Measurements from ENCODE around the gene PSME4.

DNA sequence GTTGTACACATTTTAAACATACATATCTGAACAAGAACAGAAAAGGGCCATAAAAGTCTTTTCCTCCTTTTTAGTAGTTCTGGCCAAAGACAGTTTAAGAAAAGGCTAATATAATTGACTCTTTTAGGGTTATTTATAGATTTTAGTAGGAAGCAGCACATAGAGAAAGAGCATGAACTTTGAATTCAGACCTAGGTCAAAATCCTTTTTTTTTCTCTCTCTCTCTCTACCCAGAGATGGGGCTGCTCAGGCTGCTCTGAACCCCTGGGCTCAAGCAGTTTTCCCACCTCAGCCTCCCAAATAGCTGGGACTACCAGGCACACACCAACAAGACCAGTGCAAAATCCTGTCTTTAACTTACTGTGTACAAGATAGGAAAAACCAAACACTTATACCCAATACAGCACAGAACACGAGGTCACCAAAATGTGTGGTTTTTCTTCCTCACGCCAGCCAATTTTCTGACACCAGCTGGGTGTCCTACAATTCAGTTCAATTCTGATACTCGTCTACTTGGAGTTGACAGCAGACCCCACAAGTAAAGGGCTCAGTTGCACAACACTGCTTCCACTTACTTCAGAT lies 151.8 kb downstream of the PSME4 start:
- TF ChIP-seq HMGA1 (CRISPR knock-in tag; conservative IDR thresholded peaks at IDR 0.05) (no peak), SRY (CRISPR knock-in tag; IDR thresholded peaks at IDR 0.05) (no peak), CBX5 (CRISPR knock-in tag; IDR thresholded peaks at IDR 0.05; ENCODE audit: borderline replicate concordance) (no peak), NFIB (CRISPR knock-in tag; IDR thresholded peaks at IDR 0.05; ENCODE audit: borderline replicate concordance) (no peak), SALL1 (CRISPR knock-in tag; IDR thresholded peaks at IDR 0.05) (no peak)
- TF ChIP-seq, protein P1, sequence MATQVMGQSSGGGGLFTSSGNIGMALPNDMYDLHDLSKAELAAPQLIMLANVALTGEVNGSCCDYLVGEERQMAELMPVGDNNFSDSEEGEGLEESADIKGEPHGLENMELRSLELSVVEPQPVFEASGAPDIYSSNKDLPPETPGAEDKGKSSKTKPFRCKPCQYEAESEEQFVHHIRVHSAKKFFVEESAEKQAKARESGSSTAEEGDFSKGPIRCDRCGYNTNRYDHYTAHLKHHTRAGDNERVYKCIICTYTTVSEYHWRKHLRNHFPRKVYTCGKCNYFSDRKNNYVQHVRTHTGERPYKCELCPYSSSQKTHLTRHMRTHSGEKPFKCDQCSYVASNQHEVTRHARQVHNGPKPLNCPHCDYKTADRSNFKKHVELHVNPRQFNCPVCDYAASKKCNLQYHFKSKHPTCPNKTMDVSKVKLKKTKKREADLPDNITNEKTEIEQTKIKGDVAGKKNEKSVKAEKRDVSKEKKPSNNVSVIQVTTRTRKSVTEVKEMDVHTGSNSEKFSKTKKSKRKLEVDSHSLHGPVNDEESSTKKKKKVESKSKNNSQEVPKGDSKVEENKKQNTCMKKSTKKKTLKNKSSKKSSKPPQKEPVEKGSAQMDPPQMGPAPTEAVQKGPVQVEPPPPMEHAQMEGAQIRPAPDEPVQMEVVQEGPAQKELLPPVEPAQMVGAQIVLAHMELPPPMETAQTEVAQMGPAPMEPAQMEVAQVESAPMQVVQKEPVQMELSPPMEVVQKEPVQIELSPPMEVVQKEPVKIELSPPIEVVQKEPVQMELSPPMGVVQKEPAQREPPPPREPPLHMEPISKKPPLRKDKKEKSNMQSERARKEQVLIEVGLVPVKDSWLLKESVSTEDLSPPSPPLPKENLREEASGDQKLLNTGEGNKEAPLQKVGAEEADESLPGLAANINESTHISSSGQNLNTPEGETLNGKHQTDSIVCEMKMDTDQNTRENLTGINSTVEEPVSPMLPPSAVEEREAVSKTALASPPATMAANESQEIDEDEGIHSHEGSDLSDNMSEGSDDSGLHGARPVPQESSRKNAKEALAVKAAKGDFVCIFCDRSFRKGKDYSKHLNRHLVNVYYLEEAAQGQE (IDR thresholded peaks at IDR 0.05; ENCODE audit: borderline replicate concordance in 1 of 2, low read depth in 1 of 2, low read length in 2 of 2): no peak

Measured in HepG2 (cell line).